Endothelial cell (in vitro differentiated cells): Measurements from ENCODE around the gene TCOF1. TPM values are rescaled to one million over a fixed set of nuclear protein-coding genes. Genes with fewer than 3 reads are reported as not detected.

Experiments
- DNase-seq: peaks from one replicate; pipeline ENCODE4 v3.0.0; 2021; ENCODE audit warnings: low spot score
- H3K27ac Mint-ChIP-seq: one replicate; pipeline ENCODE4 v1.8.0; 2021; ENCODE audit warnings: mixed read lengths, inconsistent platforms; ENCODE audit not compliant: unreplicated experiment
- H3K27me3 Mint-ChIP-seq: one replicate; pipeline ENCODE4 v1.8.0; 2021; ENCODE audit warnings: mild to moderate bottlenecking, moderate library complexity, mixed read lengths, inconsistent platforms; ENCODE audit not compliant: unreplicated experiment
- H3K36me3 Mint-ChIP-seq: one replicate; pipeline ENCODE4 v1.8.0; 2021; ENCODE audit warnings: mild to moderate bottlenecking, low read depth, mixed read lengths, inconsistent platforms; ENCODE audit not compliant: unreplicated experiment
- H3K4me1 Mint-ChIP-seq: one replicate; pipeline ENCODE4 v1.8.0; 2021; ENCODE audit warnings: mild to moderate bottlenecking, mixed read lengths, inconsistent platforms; ENCODE audit not compliant: unreplicated experiment
- H3K4me3 Mint-ChIP-seq: one replicate; pipeline ENCODE4 v1.8.0; 2021; ENCODE audit warnings: mild to moderate bottlenecking, mixed read lengths, inconsistent platforms; ENCODE audit not compliant: unreplicated experiment
- H3K9me3 Mint-ChIP-seq: one replicate; pipeline ENCODE4 v1.8.0; 2021; ENCODE audit warnings: mixed read lengths, inconsistent platforms; ENCODE audit not compliant: unreplicated experiment
- total RNA-seq: library from RNA; stranded (reverse); fragmentation: NEBNext Ultra II Directional; extraction: Animal tissue kit (Norgen Biotek cat#: 25700); gene quantifications from one replicate; pipeline ENCODE4 v1.2.1, GENCODE V29; 2021; ENCODE audit not compliant: unreplicated experiment
- TF ChIP-seq, protein P1 (sequence below): fragments of 200-600 bp; sonication (generic); IDR thresholded peaks from one replicate; pipeline ENCODE4 v1.5.0; 2021; ENCODE audit warnings: antibody characterized with exemption; ENCODE audit not compliant: unreplicated experiment

TCOF1 gene
- total RNA-seq, 1 donor from 2014 or later: 41.5 TPM

DNA sequence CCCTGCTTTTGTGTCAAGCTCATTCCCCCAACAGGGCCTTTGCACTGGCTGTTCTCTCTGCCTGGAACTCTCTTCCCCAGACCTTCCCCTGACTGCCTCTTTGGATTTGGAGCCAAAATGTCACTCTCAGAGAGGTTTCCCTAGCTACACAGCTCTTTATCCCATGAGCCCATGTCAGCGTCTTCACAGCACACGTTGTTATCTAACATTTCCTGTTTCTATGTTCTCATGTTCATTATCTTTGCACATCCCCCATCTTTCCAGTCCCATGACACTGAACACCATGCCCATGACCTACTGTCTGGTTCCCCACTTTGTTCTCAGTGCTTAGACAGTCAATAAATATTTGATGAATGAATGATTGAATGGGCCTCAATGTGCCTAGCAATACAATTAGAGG is 28.5 kb upstream of the TCOF1 start:
- H3K36me3 Mint-ChIP-seq: no peaks in the 10 kb centered on the region
- TF ChIP-seq, protein P1, sequence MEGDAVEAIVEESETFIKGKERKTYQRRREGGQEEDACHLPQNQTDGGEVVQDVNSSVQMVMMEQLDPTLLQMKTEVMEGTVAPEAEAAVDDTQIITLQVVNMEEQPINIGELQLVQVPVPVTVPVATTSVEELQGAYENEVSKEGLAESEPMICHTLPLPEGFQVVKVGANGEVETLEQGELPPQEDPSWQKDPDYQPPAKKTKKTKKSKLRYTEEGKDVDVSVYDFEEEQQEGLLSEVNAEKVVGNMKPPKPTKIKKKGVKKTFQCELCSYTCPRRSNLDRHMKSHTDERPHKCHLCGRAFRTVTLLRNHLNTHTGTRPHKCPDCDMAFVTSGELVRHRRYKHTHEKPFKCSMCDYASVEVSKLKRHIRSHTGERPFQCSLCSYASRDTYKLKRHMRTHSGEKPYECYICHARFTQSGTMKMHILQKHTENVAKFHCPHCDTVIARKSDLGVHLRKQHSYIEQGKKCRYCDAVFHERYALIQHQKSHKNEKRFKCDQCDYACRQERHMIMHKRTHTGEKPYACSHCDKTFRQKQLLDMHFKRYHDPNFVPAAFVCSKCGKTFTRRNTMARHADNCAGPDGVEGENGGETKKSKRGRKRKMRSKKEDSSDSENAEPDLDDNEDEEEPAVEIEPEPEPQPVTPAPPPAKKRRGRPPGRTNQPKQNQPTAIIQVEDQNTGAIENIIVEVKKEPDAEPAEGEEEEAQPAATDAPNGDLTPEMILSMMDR: no peak
- no peak overlapping the region for H3K27ac Mint-ChIP-seq
- H3K27me3 Mint-ChIP-seq: peaks cover 8% of the 10 kb centered on the region
- no peaks in the 10 kb centered on the region for H3K9me3 Mint-ChIP-seq
- H3K4me1 Mint-ChIP-seq: peaks cover 24% of the 10 kb centered on the region
- H3K4me3 Mint-ChIP-seq: no peak overlapping the region
- no peak for DNase-seq

DNA sequence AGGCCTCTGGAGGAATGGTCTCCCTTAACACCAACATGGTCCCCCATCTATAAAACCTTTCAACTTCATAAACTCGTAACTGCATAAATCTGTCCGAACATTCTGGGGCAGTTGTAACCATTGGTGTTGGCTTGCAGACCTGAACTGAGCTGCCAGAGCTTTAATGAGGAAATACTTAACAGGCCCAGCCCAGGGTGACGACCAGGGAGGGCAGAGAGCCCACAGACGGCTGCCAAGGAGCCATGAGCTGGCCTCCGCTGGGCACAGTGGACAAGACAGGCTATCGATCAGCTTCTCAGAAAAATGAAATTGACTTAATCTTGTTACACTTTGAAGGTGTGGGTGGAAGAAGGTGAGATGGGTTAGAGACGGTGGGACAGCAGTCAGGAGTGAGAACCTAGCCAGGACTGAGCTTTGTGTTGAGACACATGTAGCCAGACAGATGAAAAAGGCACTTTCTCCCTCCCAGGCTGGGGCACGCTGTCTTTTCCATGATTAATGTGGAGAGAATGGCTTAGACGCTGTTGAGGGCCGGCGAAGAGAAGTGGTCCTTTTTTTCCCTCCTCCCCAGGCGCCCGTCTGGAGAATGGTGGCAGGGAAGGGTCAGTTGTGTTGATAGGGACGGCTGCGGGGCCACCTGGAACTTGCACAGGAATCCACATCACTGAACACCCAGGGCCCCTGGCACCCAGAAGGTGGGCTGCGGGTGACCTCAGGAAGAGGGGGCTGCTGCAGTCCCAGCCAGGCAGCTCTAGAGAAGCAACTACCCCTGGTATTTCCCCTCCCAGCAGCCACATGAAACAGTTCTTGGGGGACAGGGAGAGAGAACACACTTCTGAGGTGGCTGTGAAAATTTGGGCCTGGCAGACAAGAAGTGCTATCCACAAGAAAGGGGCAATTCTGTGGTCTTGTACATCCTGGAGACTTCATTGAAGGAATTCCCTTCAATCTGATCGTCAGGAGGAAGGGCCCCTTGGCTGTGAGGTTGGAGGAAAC is 27.3 kb upstream of the TCOF1 start:
- TF ChIP-seq, protein P1: no peak
- no peaks in the 10 kb centered on the region for H3K36me3 Mint-ChIP-seq
- H3K27me3 Mint-ChIP-seq: peaks cover 6% of the 10 kb centered on the region
- no peak overlapping the region for H3K27ac Mint-ChIP-seq
- peaks cover 22% of the 10 kb centered on the region for H3K4me1 Mint-ChIP-seq
- H3K4me3 Mint-ChIP-seq: no peak overlapping the region
- H3K9me3 Mint-ChIP-seq: no peaks in the 10 kb centered on the region
- no peak for DNase-seq

DNA sequence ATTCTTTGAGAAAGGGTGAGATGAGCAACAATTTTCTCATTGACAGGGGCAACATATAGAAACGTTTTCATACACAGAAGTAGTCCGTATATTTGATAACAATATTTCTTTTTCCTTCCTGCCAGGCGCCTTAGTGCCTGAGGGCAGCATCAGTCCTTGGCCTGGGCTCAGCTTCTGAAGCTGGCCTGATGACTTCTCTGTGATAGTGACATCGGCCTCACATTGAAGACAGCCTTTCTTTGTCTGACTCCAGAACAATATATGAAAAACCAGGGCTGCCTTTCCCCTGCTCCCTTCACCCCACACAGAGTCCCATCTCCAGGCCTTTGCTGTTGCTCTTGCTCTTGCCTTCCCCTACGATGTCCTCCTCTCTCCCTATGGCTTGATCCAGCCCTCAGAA is 24.1 kb upstream of the TCOF1 start:
- Mint-ChIP-seq H3K4me3 (no peak overlapping the region), H3K36me3 (no peaks in the 10 kb centered on the region), H3K4me1 (peaks cover 9% of the 10 kb centered on the region), H3K27ac (no peak overlapping the region), H3K27me3 (peaks cover 5% of the 10 kb centered on the region), H3K9me3 (no peaks in the 10 kb centered on the region)
- TF ChIP-seq, protein P1: no peak
- DNase-seq: no peak

DNA sequence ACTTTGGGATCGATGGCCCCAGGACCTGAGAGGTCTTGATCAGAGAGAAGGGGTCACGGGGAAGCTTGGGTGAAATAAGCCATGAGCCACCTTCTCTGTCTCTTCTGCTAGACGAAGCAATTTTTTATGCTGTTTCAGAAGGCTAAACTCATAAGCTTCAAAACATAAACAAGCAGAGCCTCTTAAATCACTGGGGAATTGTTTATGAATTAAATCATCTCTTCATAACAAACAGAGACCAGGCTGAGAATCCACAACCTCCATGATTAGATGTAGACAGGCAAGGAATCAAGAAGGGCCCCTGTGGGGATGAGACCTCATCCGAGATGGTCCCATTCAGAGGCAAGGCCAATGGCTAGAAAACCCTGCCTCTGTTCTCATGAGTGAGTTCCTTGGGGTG is 21.7 kb upstream of the TCOF1 start:
- H3K4me1 Mint-ChIP-seq: peaks cover 4% of the 10 kb centered on the region
- no peaks in the 10 kb centered on the region for H3K36me3 Mint-ChIP-seq

More for the DNA sequence above, 21.7 kb upstream of the TCOF1 start:
- H3K27ac Mint-ChIP-seq: no peak overlapping the region
- TF ChIP-seq, protein P1: no peak
- no peak for DNase-seq
- no peaks in the 10 kb centered on the region for H3K9me3 Mint-ChIP-seq
- H3K27me3 Mint-ChIP-seq: no peaks in the 10 kb centered on the region
- no peak overlapping the region for H3K4me3 Mint-ChIP-seq
